B cell (primary cell): ENCODE results near the gene ACSBG1. TPM values are rescaled to one million over a fixed set of nuclear protein-coding genes. Genes with fewer than 3 reads are reported as not detected.

Experiments used
- ATAC-seq: fragments of 200-7000 bp; cut with Tn5 transposase; one replicate; pipeline ENCODE4 v1.10.0; 2021; ENCODE audit warnings: low read depth, mild to moderate bottlenecking, moderate number of reproducible peaks, moderate library complexity
- CTCF ChIA-PET: fragments of 350-600 bp; sonication (Branson Sonifier 250); formaldehyde crosslinking; loops from one replicate; lab custom pipeline; 2021; ENCODE audit warnings: antibody characterized with exemption, inconsistent platforms; lab: Charles Lee
- POLR2A ChIA-PET: fragments of 350-600 bp; sonication (Branson Sonifier 250); formaldehyde crosslinking; loops from one replicate; lab custom pipeline; 2021; ENCODE audit warnings: antibody characterized with exemption; lab: Charles Lee
- DNase-seq: peaks from one replicate; pipeline ENCODE4 v3.0.0; 2013
- H2AFZ ChIP-seq: 2 replicates; pipeline ENCODE4 v1.6.1; 2012; ENCODE audit warnings: mild to moderate bottlenecking, low read depth, low read length; ENCODE audit not compliant: insufficient read depth, poor library complexity, severe bottlenecking
- H3K27ac ChIP-seq, 2 donors: 1 replicate in 1 of 2; 2 replicates in 1 of 2; pipeline ENCODE4 v1.5.1; 2012 to 2013; ENCODE audit warnings: low read length in 2 of 2, mild to moderate bottlenecking in 2 of 2, moderate library complexity in 1 of 2
- H3K27me3 ChIP-seq, 4 experiments: fragments of 200-600 bp in 1 of 4; sonication (generic) in 1 of 4; replicated peaks in 1 of 4; 1 replicate in 2 of 4; 2 replicates in 2 of 4; pipeline versions ENCODE4 v1.6.1 to v1.7.0; 2013 to 2016; ENCODE audit warnings: low read length in 3 of 4, mild to moderate bottlenecking in 2 of 4, mixed read lengths in 1 of 4, moderate library complexity in 1 of 4; ENCODE audit not compliant: insufficient read depth in 4 of 4, control insufficient read depth in 3 of 4; ENCODE audit errors: control extremely low read depth in 1 of 4
- H3K36me3 ChIP-seq, 2 experiments: replicated peaks in 1 of 2; 1 replicate in 1 of 2; 2 replicates in 1 of 2; pipeline versions ENCODE4 v1.6.1 to v1.7.1; 2013; ENCODE audit warnings: low read length in 1 of 2; ENCODE audit not compliant: insufficient read depth in 2 of 2, control insufficient read depth in 1 of 2; ENCODE audit errors: control extremely low read depth in 1 of 2, extremely low read depth in 1 of 2
- H3K4me1 ChIP-seq, 2 donors: fragments of 200-600 bp in 1 of 2; sonication (generic) in 1 of 2; 1 replicate in 1 of 2; 2 replicates in 1 of 2; pipeline versions ENCODE4 v1.5.1 to v1.6.1; 2013 to 2017; ENCODE audit warnings: low read length in 2 of 2; ENCODE audit not compliant: control insufficient read depth in 2 of 2, insufficient read depth in 2 of 2
- H3K4me2 ChIP-seq: replicated peaks from 2 replicates; pipeline ENCODE3; 2012; ENCODE audit warnings: mild to moderate bottlenecking, low read depth, low read length; ENCODE audit not compliant: poor library complexity, severe bottlenecking
- H3K4me3 ChIP-seq, 5 experiments: fragments of 200-600 bp in 1 of 5; sonication (generic) in 1 of 5; 1 replicate in 3 of 5; 2 replicates in 2 of 5; pipeline versions ENCODE4 v1.5.1 to v1.7.0; 2011 to 2016; ENCODE audit warnings: low read length in 4 of 5, mild to moderate bottlenecking in 4 of 5, low read depth in 2 of 5, control low read depth in 1 of 5, moderate library complexity in 1 of 5; ENCODE audit not compliant: insufficient read depth in 1 of 5; ENCODE audit errors: control extremely low read depth in 1 of 5, extremely low read depth in 1 of 5
- H3K79me2 ChIP-seq: fragments of 200-600 bp; sonication (generic); one replicate; pipeline ENCODE4 v1.6.0; 2016; ENCODE audit warnings: low read length; ENCODE audit not compliant: control insufficient read depth, insufficient read depth
- H3K9ac ChIP-seq: fragments of 200-600 bp; sonication (generic); 2 replicates; pipeline ENCODE4 v1.6.1; 2017; ENCODE audit warnings: mild to moderate bottlenecking, low read length, moderate library complexity
- H3K9me3 ChIP-seq, 3 donors: one replicate each; pipeline versions ENCODE4 v1.6.1 to v1.7.1; 2013; ENCODE audit warnings: low read length in 2 of 3; ENCODE audit not compliant: control insufficient read depth in 2 of 3, insufficient read depth in 1 of 3; ENCODE audit errors: control extremely low read depth in 1 of 3
- H4K20me1 ChIP-seq: 2 replicates; pipeline ENCODE4 v1.6.0; 2012; ENCODE audit warnings: mild to moderate bottlenecking, low read length; ENCODE audit not compliant: insufficient read depth, control insufficient read depth, poor library complexity, severe bottlenecking
- H3K27ac Mint-ChIP-seq: one replicate; pipeline ENCODE4 v1.8.0; 2021; ENCODE audit warnings: mixed read lengths
- H3K27me3 Mint-ChIP-seq: one replicate; pipeline ENCODE4 v1.8.0; 2021; ENCODE audit warnings: mixed read lengths
- H3K4me1 Mint-ChIP-seq: one replicate; pipeline ENCODE4 v1.8.0; 2021; ENCODE audit warnings: mixed read lengths
- H3K4me3 Mint-ChIP-seq: one replicate; pipeline ENCODE4 v1.8.0; 2021; ENCODE audit warnings: mixed read lengths
- H3K9me3 Mint-ChIP-seq: one replicate; pipeline ENCODE4 v1.8.0; 2022; ENCODE audit warnings: mixed read lengths; ENCODE audit not compliant: insufficient read depth
- EZH2 ChIP-seq: IDR thresholded peaks from 2 replicates; pipeline ENCODE4 v1.6.1; 2012; ENCODE audit warnings: borderline replicate concordance, low read depth, mild to moderate bottlenecking, moderate library complexity, low read length; ENCODE audit not compliant: insufficient read depth, poor library complexity, severe bottlenecking
- WGBS: methylation state at CpG from one replicate; pipeline ENCODE4 v1.1.5; 2013; ENCODE audit warnings: missing lambda C conversion rate; ENCODE audit not compliant: insufficient coverage; 5-methylcytosine and 5-hydroxymethylcytosine counted together
- intact Hi-C: fragments of 100-400 bp; cut with micrococcal nuclease; formaldehyde crosslinking; loops from one replicate; pipeline ENCODE4 v1.10.0; 2022
- polyA plus RNA-seq: library from polyadenylated mRNA; depleted of rRNA; stranded (reverse); fragments of >200 nt; gene quantifications from 2 replicates; pipeline ENCODE4 v1.2.3, GENCODE V29; 2012
- total RNA-seq, 2 donors: library from RNA; stranded (reverse); fragments of 120-200 nt in 1 of 2; gene quantifications; 1 replicate in 1 of 2; 2 replicates in 1 of 2; pipeline versions ENCODE4 v1.2.3 to v1.2.4, GENCODE V29; 2013 to 2022
- TF ChIP-seq, protein P1 (sequence below): fragments of 200-600 bp; IDR thresholded peaks from one replicate; pipeline ENCODE4 v1.8.0; 2022; ENCODE audit warnings: antibody characterized with exemption, mild to moderate bottlenecking

ACSBG1 gene
- total and polyA plus RNA-seq, 2 donors (not counting 1 experiment from before 2014, with no cell fraction given), result 0.03 to 0.07 TPM

DNA sequence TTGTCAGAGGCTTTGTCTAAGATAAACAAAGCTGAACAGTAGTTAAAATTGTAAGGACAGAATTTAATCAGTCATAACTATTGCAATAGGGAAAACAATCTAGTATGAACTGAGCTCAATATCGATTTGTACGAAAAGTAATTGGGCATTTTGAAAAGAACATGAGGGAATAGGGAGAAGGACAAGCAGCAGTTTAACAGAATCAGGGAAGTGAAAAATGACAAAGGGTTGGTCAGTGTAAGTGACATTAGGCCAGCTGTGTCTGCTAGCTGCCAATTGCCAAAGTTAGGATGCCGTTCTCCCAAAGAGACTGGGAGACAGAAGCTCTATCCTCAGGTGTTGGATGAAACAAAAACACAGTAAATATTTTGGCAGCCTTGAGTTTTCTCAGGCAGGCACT is 26.7 kb upstream of the ACSBG1 start:
- H3K9me3 Mint-ChIP-seq, result no peaks in the 10 kb centered on the region

GRCh38 chr15:78260489-78260888 is 26.1 kb upstream of the ACSBG1 start:
- Histone ChIP-seq H3K4me1 (peaks cover 6% of the 10 kb centered on the region in 2 donors), H3K4me2 (no peak overlapping the region), H3K9ac (no peak overlapping the region), H3K27ac (no peak overlapping the region), H4K20me1 (no peaks in the 10 kb centered on the region), H2AFZ (no peak overlapping the region), H3K27me3 (peaks cover 0 to 3% (median 0%) of the 10 kb centered on the region in 4 experiments), H3K4me3 (no peak overlapping the region), H3K9me3 (no peaks in the 10 kb centered on the region), H3K36me3 (no peaks in the 10 kb centered on the region), H3K79me2 (no peaks in the 10 kb centered on the region)
- TF ChIP-seq EZH2, result no peak
- TF ChIP-seq, protein P1, sequence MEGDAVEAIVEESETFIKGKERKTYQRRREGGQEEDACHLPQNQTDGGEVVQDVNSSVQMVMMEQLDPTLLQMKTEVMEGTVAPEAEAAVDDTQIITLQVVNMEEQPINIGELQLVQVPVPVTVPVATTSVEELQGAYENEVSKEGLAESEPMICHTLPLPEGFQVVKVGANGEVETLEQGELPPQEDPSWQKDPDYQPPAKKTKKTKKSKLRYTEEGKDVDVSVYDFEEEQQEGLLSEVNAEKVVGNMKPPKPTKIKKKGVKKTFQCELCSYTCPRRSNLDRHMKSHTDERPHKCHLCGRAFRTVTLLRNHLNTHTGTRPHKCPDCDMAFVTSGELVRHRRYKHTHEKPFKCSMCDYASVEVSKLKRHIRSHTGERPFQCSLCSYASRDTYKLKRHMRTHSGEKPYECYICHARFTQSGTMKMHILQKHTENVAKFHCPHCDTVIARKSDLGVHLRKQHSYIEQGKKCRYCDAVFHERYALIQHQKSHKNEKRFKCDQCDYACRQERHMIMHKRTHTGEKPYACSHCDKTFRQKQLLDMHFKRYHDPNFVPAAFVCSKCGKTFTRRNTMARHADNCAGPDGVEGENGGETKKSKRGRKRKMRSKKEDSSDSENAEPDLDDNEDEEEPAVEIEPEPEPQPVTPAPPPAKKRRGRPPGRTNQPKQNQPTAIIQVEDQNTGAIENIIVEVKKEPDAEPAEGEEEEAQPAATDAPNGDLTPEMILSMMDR, result no peak
- Mint-ChIP-seq H3K27me3 (no peaks in the 10 kb centered on the region), H3K9me3 (no peaks in the 10 kb centered on the region), H3K4me3 (no peak overlapping the region), H3K4me1 (peaks cover 8% of the 10 kb centered on the region), H3K27ac (no peak overlapping the region)
- no CpG with 5 or more reads among the region's 2 CpGs for WGBS
- intact Hi-C loops, result no loop called here
- POLR2A ChIA-PET, result no interaction called here
- DNase-seq, result no peak
- ATAC-seq, result no peak
- CTCF ChIA-PET, result no interaction called here

More for the DNA sequence above, 26.7 kb upstream of the ACSBG1 start:
- no peak overlapping the region for H3K4me2 ChIP-seq
- H3K27ac ChIP-seq, result no peak overlapping the region
- TF ChIP-seq, protein P1, result no peak
- TF ChIP-seq EZH2, result no peak
- POLR2A ChIA-PET, result no interaction called here
- ATAC-seq (no peak), DNase-seq (no peak)
- Mint-ChIP-seq H3K27me3 (no peaks in the 10 kb centered on the region), H3K4me3 (no peak overlapping the region), H3K27ac (no peak overlapping the region), H3K4me1 (peaks cover 13% of the 10 kb centered on the region)
- WGBS, result 96% methylated on average over 3 of the region's 3 CpGs
- H3K79me2 ChIP-seq, result no peaks in the 10 kb centered on the region
- H4K20me1 ChIP-seq, result no peaks in the 10 kb centered on the region
- H3K27me3 ChIP-seq, result peaks cover 0 to 3% (median 0%) of the 10 kb centered on the region in 4 experiments
- H2AFZ ChIP-seq, result no peak overlapping the region
- CTCF ChIA-PET, result interaction anchor here (0.6 kb wide), 2 partner anchors 19 to 20 kb away, joined by 3 read pairs; no protein-coding TSS in a partner anchor
- intact Hi-C loops, result no loop called here
- no peaks in the 10 kb centered on the region for H3K36me3 ChIP-seq
- H3K9ac ChIP-seq, result no peak overlapping the region
- H3K4me3 ChIP-seq, result no peak overlapping the region
- peaks cover 10% of the 10 kb centered on the region in 2 donors for H3K4me1 ChIP-seq
- H3K9me3 ChIP-seq, result no peaks in the 10 kb centered on the region
